Tibial nerve (tissue), 4 donors: Measurements from ENCODE around the gene XIRP2.

ENCODE experiments used
- CTCF ChIP-seq, 5 experiments: fragments of 200-600 bp in 3 of 5; fragments of 450-650 bp in 2 of 5; sonication (generic) in 3 of 5; IDR thresholded peaks; one replicate each; pipeline ENCODE4 v1.5.1; 2016 to 2019; ENCODE audit warnings: antibody characterized with exemption in 5 of 5, mild to moderate bottlenecking in 3 of 5, moderate library complexity in 2 of 5
- EP300 ChIP-seq, 2 donors: sonication (generic); formaldehyde crosslinking; IDR thresholded peaks; one replicate each; pipeline ENCODE4 v1.6.1; 2017; ENCODE audit warnings: antibody characterized with exemption in 2 of 2, mild to moderate bottlenecking in 1 of 2
- POLR2A ChIP-seq, 2 donors: fragments of 450-650 bp; IDR thresholded peaks; one replicate each; pipeline ENCODE4 v1.6.1; 2017; ENCODE audit warnings: antibody characterized with exemption in 2 of 2, mild to moderate bottlenecking in 2 of 2, moderate library complexity in 2 of 2

GRCh38 chr2:167103757-167104133, 215.5 kb downstream of the XIRP2 start:
- TF ChIP-seq CTCF (IDR thresholded peaks at IDR 0.05): no peak
- TF ChIP-seq POLR2A (IDR thresholded peaks at IDR 0.05): no peak
- TF ChIP-seq EP300 (IDR thresholded peaks at IDR 0.05): no peak
